HEK293 (cell line): ENCODE data around the gene ADCY10.

Source experiments
- CTCF ChIP-seq: fragments of 450-650 bp; formaldehyde crosslinking; IDR thresholded peaks from 2 replicates; pipeline ENCODE4 v1.5.1; 2016; ENCODE audit warnings: missing biosample characterization, missing genetic modification characterization
- EGR2 ChIP-seq: fragments of 450-650 bp; formaldehyde crosslinking; IDR thresholded peaks from 2 replicates; pipeline ENCODE4 v1.5.1; 2016; ENCODE audit warnings: low read depth, missing biosample characterization, missing genetic modification characterization
- REST ChIP-seq: fragments of 450-650 bp; formaldehyde crosslinking; IDR thresholded peaks from 2 replicates; pipeline ENCODE4 v1.5.1; 2016; ENCODE audit warnings: missing biosample characterization, missing genetic modification characterization
- ZBTB49 ChIP-seq: fragments of 450-650 bp; formaldehyde crosslinking; IDR thresholded peaks from 2 replicates; pipeline ENCODE4 v1.5.1; 2016; ENCODE audit warnings: missing biosample characterization, missing genetic modification characterization, low read depth
- ZNF10 ChIP-seq: fragments of 450-650 bp; formaldehyde crosslinking; IDR thresholded peaks from 2 replicates; pipeline ENCODE4 v1.5.1; 2017; ENCODE audit warnings: missing biosample characterization, missing genetic modification characterization
- ZNF48 ChIP-seq: fragments of 450-650 bp; formaldehyde crosslinking; IDR thresholded peaks from 2 replicates; pipeline ENCODE4 v1.5.1; 2016; ENCODE audit warnings: missing biosample characterization, missing genetic modification characterization
- ZNF561 ChIP-seq: fragments of 450-650 bp; IDR thresholded peaks from 2 replicates; pipeline ENCODE4 v1.5.1; 2018; ENCODE audit warnings: missing biosample characterization, missing genetic modification characterization, borderline replicate concordance
- ZNF830 ChIP-seq: fragments of 450-650 bp; IDR thresholded peaks from 2 replicates; pipeline ENCODE4 v1.5.0; 2018; ENCODE audit warnings: missing biosample characterization, missing genetic modification characterization, low read depth, mild to moderate bottlenecking, moderate library complexity

DNA sequence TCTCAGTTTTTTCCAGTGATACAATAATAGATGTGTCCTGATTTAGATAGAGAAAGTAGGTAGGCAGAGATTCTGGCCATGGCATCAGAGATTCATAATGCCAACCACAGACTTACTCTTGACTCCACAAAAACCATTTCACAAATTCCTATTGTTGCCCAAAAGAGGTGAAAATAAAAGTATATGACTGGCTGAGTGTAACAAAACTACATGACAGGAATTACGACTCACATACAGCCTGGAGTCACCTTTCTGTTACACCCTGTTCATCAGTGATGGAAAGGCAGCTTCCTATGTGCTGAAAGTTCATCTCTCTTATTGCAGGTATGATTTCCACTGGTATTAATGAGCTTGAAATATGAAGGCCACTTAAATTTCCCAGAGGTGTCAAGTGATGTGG is 119.9 kb downstream of the ADCY10 start:
- TF ChIP-seq ZNF830 (tag by site-specific recombination) (no peak), CTCF (tag by site-specific recombination) (no peak), ZNF10 (tag by site-specific recombination) (no peak), ZNF561 (tag by site-specific recombination) (no peak), EGR2 (tag by site-specific recombination) (no peak), ZBTB49 (no peak), ZNF48 (no peak), REST (no peak)
